ENCODE measurements around the gene NPW.

NPW gene

DNA sequence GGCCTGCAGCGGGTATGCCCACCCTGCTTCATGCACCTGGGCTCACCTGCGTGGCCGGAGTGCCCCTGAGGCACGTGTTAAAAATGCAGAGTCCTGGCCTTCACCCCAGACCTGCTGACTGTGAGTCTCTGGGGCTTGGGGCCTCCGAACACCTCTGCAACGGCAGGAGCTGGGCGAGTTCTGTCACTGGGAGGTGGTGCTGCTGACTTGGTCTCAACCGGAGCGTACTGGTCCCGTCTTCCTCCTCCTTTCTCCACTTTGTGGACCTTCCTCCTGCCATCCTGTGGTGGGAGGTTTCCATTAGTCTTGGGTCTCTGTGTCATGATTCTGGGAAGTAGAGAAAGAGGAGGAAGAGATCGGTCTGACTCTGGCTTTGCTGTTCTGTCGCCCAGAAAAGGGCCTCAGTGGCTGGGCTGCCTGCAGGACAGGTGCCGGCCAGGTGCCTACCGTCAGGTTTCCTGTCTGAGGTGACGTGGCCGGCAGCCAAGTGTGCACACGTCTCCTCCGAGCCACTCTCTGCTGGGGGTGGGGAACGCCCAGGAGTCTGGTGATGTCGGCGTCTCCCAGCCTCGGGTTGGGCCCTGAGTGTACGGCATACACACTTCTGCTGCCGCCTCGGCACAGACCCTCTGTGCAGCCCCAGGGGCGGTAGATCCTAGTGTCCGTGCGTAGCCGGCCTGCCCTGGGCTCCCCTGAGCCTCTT is 35.1 kb downstream of the NPW start:
- Histone ChIP-seq H3K9me3 (ENCODE audit: insufficient read depth, low read length) (no peaks in the 10 kb centered on the region), H3K4me1 (ENCODE audit: low read length) (no peaks in the 10 kb centered on the region), H3K79me2 (ENCODE audit: low read length) (no peaks in the 10 kb centered on the region), H3K27ac (ENCODE audit: low read length) (no peak overlapping the region), H3K36me3 (replicated peaks; ENCODE audit: low read depth, low read length) (no peaks in the 10 kb centered on the region), H3K4me3 (ENCODE audit: low read length) (no peak overlapping the region), H4K20me1 (ENCODE audit: insufficient read depth, low read length) (no peaks in the 10 kb centered on the region), H3K9ac (ENCODE audit: low read length) (no peak overlapping the region), H2AFZ (ENCODE audit: low read depth, low read length) (no peak overlapping the region), H3K4me2 (ENCODE audit: low read length) (no peak overlapping the region), H3K27me3 (ENCODE audit: low read depth, low read length) (no peaks in the 10 kb centered on the region)
- TF ChIP-seq, protein P1, sequence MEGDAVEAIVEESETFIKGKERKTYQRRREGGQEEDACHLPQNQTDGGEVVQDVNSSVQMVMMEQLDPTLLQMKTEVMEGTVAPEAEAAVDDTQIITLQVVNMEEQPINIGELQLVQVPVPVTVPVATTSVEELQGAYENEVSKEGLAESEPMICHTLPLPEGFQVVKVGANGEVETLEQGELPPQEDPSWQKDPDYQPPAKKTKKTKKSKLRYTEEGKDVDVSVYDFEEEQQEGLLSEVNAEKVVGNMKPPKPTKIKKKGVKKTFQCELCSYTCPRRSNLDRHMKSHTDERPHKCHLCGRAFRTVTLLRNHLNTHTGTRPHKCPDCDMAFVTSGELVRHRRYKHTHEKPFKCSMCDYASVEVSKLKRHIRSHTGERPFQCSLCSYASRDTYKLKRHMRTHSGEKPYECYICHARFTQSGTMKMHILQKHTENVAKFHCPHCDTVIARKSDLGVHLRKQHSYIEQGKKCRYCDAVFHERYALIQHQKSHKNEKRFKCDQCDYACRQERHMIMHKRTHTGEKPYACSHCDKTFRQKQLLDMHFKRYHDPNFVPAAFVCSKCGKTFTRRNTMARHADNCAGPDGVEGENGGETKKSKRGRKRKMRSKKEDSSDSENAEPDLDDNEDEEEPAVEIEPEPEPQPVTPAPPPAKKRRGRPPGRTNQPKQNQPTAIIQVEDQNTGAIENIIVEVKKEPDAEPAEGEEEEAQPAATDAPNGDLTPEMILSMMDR (IDR thresholded peaks at IDR 0.05; ENCODE audit: low read depth, low read length), result no peak
- no peak for TF ChIP-seq EZH2phosphoT487 (IDR thresholded peaks at IDR 0.05; ENCODE audit: low read depth)

DNA sequence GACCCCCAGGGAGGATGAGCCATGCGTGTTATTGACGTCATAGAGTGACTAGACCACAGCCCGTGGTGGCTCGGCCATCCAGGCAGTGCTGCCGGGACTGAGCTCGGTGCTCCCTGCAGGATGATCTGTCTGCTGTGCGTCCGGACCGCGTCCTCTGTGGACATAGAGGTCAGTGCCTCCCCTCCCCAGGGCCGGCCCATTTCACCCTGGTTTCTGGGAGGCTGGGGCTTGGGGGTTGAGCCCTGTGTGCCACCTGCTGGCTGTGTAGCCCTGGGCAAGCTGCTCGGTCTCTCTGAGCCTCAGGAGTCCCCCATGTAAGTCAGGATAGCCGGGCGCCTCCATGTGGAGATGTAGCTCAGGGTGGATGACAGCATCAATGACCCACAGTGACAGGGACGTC is 36.5 kb downstream of the NPW start:
- H3K79me2 ChIP-seq (ENCODE audit: low read length), result no peaks in the 10 kb centered on the region
- H3K4me3 ChIP-seq (ENCODE audit: low read length), result no peak overlapping the region
- H3K4me1 ChIP-seq (ENCODE audit: low read length), result no peaks in the 10 kb centered on the region
- H4K20me1 ChIP-seq (ENCODE audit: insufficient read depth, low read length), result no peaks in the 10 kb centered on the region
- H3K27ac ChIP-seq (ENCODE audit: low read length), result no peak overlapping the region
- H3K36me3 ChIP-seq (replicated peaks; ENCODE audit: low read depth, low read length), result no peaks in the 10 kb centered on the region
- TF ChIP-seq, protein P1 (IDR thresholded peaks at IDR 0.05; ENCODE audit: low read depth, low read length), result peak; percentile 38
- TF ChIP-seq EZH2phosphoT487 (IDR thresholded peaks at IDR 0.05; ENCODE audit: low read depth), result no peak
- no peaks in the 10 kb centered on the region for H3K27me3 ChIP-seq (ENCODE audit: low read depth, low read length)
- H3K9ac ChIP-seq (ENCODE audit: low read length), result no peak overlapping the region
- H2AFZ ChIP-seq (ENCODE audit: low read depth, low read length), result no peak overlapping the region
- H3K4me2 ChIP-seq (ENCODE audit: low read length), result no peak overlapping the region
- H3K9me3 ChIP-seq (ENCODE audit: insufficient read depth, low read length), result no peaks in the 10 kb centered on the region

DNA sequence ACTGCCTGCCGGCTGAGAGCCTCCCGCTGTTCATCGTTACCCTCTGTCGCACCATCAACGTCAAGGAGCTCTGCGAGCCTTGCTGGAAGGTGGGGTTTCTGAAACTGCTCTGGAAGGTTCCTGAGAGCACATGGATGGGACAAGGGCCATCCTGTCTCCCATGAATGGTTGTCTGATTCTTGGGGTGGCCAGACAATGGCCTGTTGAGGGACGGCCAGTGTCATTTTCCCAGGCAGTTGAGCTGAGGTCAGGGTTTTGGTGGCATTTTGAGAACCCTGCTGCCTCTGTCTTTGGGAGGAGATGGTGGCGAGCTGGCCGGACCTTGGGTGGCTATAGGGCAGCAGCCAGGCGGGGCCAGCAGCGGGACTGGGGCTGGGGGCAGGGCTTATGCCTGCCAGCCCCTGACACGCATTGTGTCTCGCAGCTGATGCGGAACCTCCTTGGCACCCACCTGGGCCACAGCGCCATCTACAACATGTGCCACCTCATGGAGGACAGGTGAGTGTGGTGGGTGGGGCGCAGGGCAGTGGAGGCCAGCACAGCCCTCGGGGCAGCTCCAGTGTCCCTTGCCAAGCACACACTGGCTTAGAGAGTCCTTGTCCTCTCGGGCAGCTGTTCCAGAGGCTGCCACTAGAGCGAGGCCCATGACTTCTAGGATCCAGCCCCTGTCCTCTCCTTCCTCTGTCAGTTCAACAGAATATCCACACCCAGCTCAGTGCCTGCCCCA is 37.3 kb downstream of the NPW start:
- no peak overlapping the region for H3K4me3 ChIP-seq (ENCODE audit: low read length)
- no peak for TF ChIP-seq EZH2phosphoT487 (IDR thresholded peaks at IDR 0.05; ENCODE audit: low read depth)
- TF ChIP-seq, protein P1 (IDR thresholded peaks at IDR 0.05; ENCODE audit: low read depth, low read length), result no peak
- H3K4me2 ChIP-seq (ENCODE audit: low read length), result no peak overlapping the region
- H3K9ac ChIP-seq (ENCODE audit: low read length), result no peak overlapping the region
- no peaks in the 10 kb centered on the region for H3K9me3 ChIP-seq (ENCODE audit: insufficient read depth, low read length)
- H3K36me3 ChIP-seq (replicated peaks; ENCODE audit: low read depth, low read length), result no peaks in the 10 kb centered on the region
- no peak overlapping the region for H3K27ac ChIP-seq (ENCODE audit: low read length)
- no peaks in the 10 kb centered on the region for H4K20me1 ChIP-seq (ENCODE audit: insufficient read depth, low read length)
- no peaks in the 10 kb centered on the region for H3K27me3 ChIP-seq (ENCODE audit: low read depth, low read length)
- no peaks in the 10 kb centered on the region for H3K4me1 ChIP-seq (ENCODE audit: low read length)
- no peak overlapping the region for H2AFZ ChIP-seq (ENCODE audit: low read depth, low read length)
- no peaks in the 10 kb centered on the region for H3K79me2 ChIP-seq (ENCODE audit: low read length)

DNA sequence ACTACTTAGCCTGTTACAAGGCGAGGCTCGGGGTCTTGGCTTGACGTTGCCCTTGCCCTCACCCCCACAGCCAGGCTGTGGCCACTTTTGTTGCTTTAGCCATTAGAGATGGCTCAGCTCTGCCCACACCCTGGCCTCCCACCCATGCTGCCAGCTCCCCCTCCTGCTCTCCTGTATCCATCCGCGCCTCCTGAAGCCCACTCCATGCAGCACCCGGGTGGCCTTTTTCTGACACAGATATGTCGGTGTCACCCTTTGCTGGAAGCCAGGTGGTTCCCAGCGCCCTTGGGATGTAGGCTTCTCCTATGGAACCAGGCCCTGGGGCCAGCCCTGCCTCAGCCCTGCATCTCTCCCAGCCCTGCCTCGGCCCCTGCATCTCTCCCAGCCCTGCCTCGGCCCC is 37.9 kb downstream of the NPW start:
- Histone ChIP-seq H2AFZ (ENCODE audit: low read depth, low read length) (no peak overlapping the region), H4K20me1 (ENCODE audit: insufficient read depth, low read length) (no peaks in the 10 kb centered on the region), H3K27ac (ENCODE audit: low read length) (no peak overlapping the region), H3K27me3 (ENCODE audit: low read depth, low read length) (no peaks in the 10 kb centered on the region), H3K9me3 (ENCODE audit: insufficient read depth, low read length) (no peaks in the 10 kb centered on the region), H3K4me3 (ENCODE audit: low read length) (no peak overlapping the region), H3K4me1 (ENCODE audit: low read length) (no peaks in the 10 kb centered on the region), H3K4me2 (ENCODE audit: low read length) (no peak overlapping the region), H3K79me2 (ENCODE audit: low read length) (no peaks in the 10 kb centered on the region), H3K36me3 (replicated peaks; ENCODE audit: low read depth, low read length) (no peaks in the 10 kb centered on the region), H3K9ac (ENCODE audit: low read length) (no peak overlapping the region)
- no peak for TF ChIP-seq EZH2phosphoT487 (IDR thresholded peaks at IDR 0.05; ENCODE audit: low read depth)
- TF ChIP-seq, protein P1 (IDR thresholded peaks at IDR 0.05; ENCODE audit: low read depth, low read length), result no peak
